GM21786 (cell line): ENCODE data around the gene ACTL7B.
"Not testable (repeated sequence)": the region's sequence is repeated elsewhere in the genome, so short reads cannot be mapped to it uniquely, and the experiment has no call there.

ENCODE experiments used
- ATAC-seq: cut with Tn5 transposase; IDR thresholded peaks from one replicate; pipeline ENCODE4 v1.9.1; 2021; ENCODE audit not compliant: unreplicated experiment

ACTL7B gene, protein sequence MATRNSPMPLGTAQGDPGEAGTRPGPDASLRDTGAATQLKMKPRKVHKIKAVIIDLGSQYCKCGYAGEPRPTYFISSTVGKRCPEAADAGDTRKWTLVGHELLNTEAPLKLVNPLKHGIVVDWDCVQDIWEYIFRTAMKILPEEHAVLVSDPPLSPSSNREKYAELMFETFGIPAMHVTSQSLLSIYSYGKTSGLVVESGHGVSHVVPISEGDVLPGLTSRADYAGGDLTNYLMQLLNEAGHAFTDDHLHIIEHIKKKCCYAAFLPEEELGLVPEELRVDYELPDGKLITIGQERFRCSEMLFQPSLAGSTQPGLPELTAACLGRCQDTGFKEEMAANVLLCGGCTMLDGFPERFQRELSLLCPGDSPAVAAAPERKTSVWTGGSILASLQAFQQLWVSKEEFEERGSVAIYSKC

DNA sequence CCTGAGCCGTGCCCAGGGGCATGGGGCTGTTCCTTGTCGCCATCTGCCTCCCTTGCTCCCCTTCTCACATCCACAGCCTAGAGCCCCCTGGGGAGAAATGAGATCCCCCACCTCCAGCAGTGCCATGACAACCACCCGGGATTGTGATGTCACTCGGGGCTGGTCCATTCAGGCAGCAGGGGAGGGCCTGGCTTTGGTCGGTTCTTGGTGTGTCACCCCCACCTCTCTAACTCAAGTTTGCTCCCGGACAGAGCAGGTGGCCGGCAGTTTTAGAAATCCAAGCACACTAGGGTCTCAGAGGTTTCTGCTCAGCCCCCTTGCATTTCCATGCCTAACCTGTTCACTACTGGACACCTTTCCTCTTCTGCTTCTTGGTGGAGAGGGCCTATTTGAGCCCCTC lies at the start of gene ACTL7B:
ACTL7B (minus strand) TSS at position 99 of the 400 bp plus-strand sequence; CDS start at position 43, 56 bp downstream.
- no peak for ATAC-seq

DNA sequence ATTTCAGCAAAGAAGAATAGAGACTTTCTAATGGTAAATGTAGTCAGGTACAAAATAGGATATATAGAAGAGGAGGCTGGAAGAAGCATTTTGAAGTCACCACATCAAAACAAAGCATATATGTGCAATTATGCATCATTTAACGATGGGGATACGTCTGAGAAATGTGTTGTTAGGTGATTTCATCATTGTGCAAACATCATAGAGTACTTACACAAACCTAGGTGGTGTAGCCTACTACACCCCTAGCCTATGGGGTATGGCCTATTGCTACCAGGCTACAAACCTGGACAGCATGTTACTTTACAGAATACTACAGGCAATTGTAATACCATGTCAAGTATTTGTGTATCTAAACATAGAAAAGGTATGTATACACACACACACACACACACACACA lies 49.7 kb upstream of the ACTL7B start:
- no peak for ATAC-seq

- no peak for ATAC-seq
Observed at GRCh38 chr9:108904161-108904560, 48.4 kb upstream of the ACTL7B start.

- no peak for ATAC-seq
Observed at GRCh38 chr9:108903420-108904103, 47.8 kb upstream of the ACTL7B start.

DNA sequence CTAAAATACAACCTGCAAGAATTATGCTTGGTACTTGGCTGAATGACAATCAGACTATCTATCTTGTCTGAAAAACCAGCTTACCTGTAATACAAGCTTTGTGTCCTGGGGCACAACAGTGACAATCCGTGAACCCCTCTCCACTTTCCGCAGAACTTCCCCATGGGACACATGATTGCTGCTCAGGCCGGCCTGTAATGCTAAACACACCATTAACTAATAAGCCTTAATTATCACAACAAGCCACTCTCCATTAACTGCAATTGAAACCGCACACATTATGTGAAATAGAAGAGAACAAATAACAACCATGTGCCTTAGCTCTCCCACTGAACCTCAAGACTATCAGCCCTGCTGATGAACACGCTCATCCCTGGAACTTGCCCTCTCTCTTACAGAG lies 44.4 kb upstream of the ACTL7B start:
- ATAC-seq: no peak

DNA sequence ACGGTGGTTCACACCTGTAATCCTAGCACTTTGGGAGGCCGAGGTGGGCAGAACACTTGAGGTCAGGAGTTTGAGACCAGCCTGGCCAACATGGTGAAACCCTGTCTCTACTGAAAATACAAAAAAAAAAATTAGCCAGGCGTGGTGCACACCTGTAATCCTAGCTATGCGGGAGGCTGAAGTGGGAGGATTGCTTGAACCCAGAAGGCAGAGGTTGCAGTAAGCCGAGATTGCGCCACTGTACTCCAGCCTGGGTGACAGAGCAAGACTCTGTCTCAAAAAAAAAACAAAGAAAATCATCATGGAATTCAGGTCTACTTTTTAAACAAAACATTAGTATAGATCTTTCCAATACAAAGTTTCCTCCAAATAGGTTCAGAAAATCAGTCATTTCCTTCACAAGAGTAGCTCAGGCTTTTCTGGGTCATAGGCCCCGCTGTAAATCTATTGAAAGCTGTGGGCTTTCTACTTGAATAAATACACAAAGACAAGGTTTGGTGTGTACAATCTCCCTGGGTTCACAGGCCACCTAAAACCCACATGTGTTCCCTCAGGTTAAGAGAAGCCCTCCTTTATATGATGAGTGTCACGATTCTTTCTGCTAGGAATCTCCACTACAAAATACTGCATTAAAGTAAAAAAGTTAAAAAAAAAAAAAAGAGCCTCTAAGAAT lies 43.4 kb upstream of the ACTL7B start:
- not testable (repeated sequence) for ATAC-seq

DNA sequence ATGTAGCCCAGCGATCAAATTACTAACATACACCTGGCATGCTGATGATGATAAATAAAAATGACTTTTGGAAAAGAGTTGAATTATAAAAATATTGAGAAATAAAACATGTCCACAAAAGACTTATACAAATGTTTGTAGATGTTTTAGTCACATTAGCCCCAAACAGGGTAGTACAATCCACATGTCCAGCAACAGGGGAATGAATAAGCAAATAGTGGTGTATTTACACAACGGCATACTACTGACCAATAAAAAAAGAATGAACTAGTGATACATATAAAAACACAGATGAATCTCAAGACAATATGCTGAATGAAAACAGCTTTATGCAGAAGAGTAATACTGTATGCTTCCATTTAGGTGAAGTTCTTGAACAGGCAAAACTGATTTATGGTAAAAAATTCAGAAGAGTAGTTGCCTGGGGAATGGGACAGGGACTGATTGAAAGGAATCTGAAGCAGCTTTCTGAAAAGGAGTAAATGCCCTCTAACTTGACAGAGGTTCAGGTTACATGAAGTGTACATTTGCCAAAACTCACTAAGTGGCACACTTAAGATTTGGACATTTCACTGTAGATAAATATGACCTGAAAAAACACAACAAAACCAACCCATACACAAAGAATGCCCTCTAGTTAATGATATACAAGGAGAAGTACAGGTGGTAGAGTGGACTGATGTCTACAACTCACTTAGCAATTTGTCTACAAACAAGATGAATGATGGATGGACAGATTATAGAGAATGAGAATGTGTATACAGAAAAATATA lies 41.7 kb upstream of the ACTL7B start:
- no peak for ATAC-seq

DNA sequence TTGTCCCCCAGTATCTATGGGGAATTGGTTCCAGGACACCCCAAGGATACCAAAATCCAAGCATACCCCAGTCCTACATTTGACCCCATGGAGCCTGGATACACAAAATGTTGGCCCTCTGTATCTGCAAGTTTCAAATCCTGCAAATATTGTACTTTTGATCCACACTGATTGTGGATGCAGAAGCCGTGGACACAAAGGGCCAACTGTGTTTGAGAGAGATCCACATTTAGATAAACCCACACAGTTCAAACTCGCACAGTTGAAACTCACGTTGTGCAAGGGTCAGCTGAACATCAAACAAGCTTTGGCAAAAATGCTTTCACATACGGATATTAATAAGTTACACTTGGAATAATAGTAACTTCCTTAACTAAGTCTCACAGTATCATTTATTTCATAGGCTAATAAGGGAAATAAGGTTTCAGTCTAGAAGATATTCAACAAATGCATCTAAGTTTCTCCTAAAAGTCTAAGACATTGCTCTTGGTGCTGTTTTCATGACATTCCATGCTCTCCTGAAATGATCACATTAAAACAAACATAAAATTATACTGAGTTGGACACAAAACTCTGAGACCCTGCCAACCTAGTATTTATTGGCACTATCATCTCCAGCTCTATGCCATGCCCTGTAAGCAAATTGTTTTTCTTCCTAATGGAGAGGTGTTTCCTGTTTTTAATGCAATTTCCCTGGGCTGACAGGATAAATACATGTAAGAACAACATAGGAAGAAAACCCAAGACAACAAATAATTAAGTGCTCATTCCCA lies 38.6 kb upstream of the ACTL7B start:
- ATAC-seq: no peak

DNA sequence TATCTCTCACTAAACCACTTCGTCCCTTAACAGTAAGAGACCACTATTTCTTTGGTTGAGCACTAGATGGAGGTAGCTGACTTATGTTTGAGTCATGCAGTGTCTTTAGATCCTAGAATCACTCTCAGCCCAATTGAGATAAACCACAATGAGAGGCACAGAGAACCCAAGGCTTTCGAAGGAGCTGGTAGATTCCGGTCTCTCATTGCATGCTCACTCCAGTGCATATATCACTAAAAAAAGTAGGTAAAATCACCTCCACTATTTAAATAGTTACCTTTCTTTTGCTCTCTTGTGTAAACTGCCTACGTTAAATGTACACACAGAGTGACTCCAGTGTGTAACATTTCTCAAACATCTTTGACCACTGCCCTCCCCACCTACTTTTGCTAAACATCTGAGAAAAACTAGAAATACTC lies 33.9 kb upstream of the ACTL7B start:
- ATAC-seq: no peak

GRCh38 chr9:108886594-108887271 lies 30.9 kb upstream of the ACTL7B start:
- ATAC-seq: not testable (repeated sequence)

DNA sequence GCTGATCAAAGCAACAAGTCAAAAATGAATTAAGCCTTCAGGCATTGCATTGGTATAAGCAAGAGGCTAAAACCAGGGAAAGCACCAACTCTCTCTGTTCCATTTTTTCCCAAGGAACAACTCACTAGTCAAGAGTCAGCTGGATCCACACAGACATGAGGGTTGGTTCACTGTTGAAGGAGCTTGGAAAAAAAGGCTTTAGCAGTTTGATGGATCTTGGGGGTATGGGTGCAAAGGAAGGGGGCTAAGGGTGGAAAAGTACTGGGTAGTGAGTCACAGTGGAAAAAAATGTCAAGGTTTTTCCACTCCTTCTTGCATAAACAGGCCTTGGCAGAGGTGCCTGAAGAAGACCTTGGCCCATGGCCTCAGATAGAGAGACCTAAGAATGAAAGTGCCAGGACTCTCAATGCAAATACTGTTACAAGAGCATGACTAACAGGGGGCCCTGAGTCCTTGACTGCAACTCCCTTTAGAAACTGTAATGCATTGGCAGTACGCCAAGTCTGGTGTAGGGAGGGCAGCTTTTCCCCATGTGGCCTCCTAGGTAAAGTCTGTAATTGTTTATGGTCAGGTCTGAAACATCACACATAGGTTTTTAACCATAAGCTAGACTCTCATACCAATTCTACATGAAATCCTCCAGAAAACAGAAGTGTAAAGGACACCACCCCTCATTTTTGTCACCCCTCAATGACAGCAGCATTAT lies 30.0 kb upstream of the ACTL7B start:
- peak; percentile 99 for ATAC-seq

DNA sequence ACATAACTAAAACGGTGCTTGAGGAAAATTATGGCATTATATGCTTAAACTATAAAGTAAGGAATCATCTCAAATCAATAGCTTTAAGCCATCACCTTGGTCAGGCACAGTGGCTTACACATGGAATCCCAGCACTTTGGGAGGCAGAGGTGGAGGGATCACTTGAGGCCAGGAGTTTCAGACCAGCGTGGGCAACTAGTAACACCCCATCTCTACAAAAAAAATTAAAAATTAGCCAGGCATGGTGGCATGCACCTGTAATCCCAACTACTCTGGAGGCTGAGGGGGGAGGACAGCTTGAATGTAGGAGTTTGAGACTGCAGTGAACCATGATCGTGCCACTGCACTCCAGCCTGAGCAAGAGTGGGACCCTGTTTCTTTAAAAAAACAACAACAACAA lies 28.9 kb upstream of the ACTL7B start:
- no peak for ATAC-seq

- ATAC-seq: no peak
Observed at GRCh38 chr9:108883085-108883484, 27.3 kb upstream of the ACTL7B start.

- ATAC-seq: no peak
Observed at GRCh38 chr9:108882052-108882888, 26.5 kb upstream of the ACTL7B start.

DNA sequence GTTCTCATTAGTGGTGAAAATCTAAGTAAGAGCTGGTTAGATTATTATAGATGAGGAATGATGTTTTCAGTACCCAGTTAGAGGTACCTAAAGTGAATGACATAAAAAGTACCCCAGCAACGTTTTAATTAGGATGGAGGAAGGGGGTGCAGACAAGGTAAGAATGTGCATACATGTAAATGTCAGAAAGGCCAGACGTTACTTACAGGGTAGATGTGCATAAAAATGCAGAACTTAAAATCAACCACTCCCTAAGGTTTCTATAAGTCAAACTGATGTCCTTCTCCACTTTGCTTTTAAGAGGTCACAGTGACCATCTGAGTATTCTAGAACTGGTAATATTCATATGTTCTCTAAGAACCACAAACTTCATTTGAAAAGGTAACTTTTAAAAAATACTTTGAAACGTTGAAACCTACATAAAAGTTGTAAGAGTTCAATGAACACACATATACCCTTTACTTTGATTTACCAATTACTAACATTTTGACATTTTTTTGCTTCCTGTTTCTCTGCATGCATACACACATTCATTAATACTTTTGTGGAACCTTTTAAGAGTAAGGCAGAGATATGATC lies 25.0 kb upstream of the ACTL7B start:
- ATAC-seq: no peak

GRCh38 chr9:108877524-108877923 lies 21.7 kb upstream of the ACTL7B start:
- no peak for ATAC-seq

DNA sequence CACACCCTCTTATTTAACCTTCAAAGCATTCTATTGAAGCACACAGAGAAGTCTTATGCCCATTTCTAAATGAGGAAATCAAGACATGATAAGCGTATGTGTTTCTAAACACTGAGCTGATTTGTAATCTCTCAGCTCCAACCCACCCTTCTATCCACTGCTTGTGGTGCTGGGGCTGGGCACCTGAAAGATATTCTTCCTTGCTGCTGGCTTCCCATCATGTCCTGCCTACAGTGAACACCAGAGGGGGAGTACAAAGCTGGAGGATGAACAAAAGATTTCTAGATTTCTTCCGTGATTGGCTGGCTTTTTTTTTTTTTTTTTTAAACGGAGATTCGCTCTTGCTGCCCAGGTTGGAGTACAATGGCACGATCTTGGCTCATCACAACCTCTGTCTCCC lies 20.6 kb upstream of the ACTL7B start:
- ATAC-seq: no peak
